ENCODE data around the gene ARHGAP6.

ARHGAP6 gene

GRCh38 chrX:11290416-11291102 lies 375.2 kb downstream of the ARHGAP6 start:
- Histone ChIP-seq H3K27me3 (ENCODE audit: control insufficient read depth, insufficient read depth, low read length, poor library complexity, severe bottlenecking) (no peaks in the 10 kb centered on the region), H3K36me3 (ENCODE audit: control insufficient read depth, insufficient read depth, low read length) (no peaks in the 10 kb centered on the region), H3K4me3 (ENCODE audit: insufficient read depth, low read depth, low read length) (no peak overlapping the region), H3K27ac (ENCODE audit: insufficient read depth, low read depth, low read length, poor library complexity, severe bottlenecking) (no peak overlapping the region), H3K9me3 (ENCODE audit: control insufficient read depth, low read length) (no peaks in the 10 kb centered on the region), H3K4me1 (ENCODE audit: control insufficient read depth, insufficient read depth, low read length) (no peaks in the 10 kb centered on the region)
- WGBS, 2 experiments = 93 to 94% methylated on average over 3 to 7 of the region's 8 CpGs

DNA sequence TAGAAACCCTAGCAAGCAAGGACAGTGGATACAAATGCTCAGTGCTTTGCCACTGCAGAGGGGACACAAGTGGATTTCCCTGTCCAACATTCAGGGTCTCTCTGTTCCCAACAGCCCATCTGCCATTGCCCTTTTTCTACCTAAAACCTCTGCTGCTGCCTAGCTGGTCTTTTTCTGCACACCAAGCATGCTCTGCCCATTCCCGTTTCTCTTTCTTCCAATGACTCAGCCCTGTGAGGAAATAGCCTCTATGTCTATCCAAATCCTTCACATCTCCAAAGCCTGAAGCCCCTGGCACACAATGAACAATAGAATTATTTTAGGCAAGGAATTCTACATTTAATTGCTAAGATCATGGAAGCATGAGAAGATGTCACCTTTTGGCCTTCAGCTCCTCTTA lies 378.2 kb downstream of the ARHGAP6 start:
- H3K27me3 ChIP-seq (ENCODE audit: control insufficient read depth, insufficient read depth, low read length, poor library complexity, severe bottlenecking) = no peaks in the 10 kb centered on the region
- no peak overlapping the region for H3K27ac ChIP-seq (ENCODE audit: insufficient read depth, low read depth, low read length, poor library complexity, severe bottlenecking)
- H3K4me3 ChIP-seq (ENCODE audit: insufficient read depth, low read depth, low read length) = no peak overlapping the region
- WGBS, 2 experiments = 93 to 100% methylated on average over 1 of the region's 1 CpG
- no peaks in the 10 kb centered on the region for H3K36me3 ChIP-seq (ENCODE audit: control insufficient read depth, insufficient read depth, low read length)
- H3K4me1 ChIP-seq (ENCODE audit: control insufficient read depth, insufficient read depth, low read length) = no peaks in the 10 kb centered on the region
- no peaks in the 10 kb centered on the region for H3K9me3 ChIP-seq (ENCODE audit: control insufficient read depth, low read length)

DNA sequence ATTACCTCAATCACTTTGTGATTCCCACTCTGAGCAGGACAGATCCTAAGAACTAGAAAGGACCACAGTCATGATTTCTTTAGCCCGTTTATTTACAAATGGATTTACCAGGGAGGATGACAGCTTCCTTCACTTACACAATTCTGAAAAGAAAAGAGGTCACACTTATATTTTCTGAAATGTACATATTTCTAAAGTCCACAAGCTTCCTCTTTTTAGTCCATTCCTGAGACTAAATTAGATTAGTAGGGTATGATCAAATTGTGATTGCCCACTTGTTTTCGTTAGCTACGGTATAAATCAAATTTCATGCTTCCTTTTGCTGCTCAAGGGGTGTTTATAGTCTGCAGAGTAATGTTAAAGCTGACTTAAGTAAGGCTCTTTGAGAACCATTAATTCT lies 380.1 kb downstream of the ARHGAP6 start:
- no peaks in the 10 kb centered on the region for H3K27me3 ChIP-seq (ENCODE audit: control insufficient read depth, insufficient read depth, low read length, poor library complexity, severe bottlenecking)
- H3K36me3 ChIP-seq (ENCODE audit: control insufficient read depth, insufficient read depth, low read length) = no peaks in the 10 kb centered on the region
- no peak overlapping the region for H3K4me3 ChIP-seq (ENCODE audit: insufficient read depth, low read depth, low read length)
- 92 to 100% methylated on average over 3 of the region's 3 CpGs for WGBS, 2 experiments
- H3K9me3 ChIP-seq (ENCODE audit: control insufficient read depth, low read length) = no peaks in the 10 kb centered on the region
- no peaks in the 10 kb centered on the region for H3K4me1 ChIP-seq (ENCODE audit: control insufficient read depth, insufficient read depth, low read length)
- H3K27ac ChIP-seq (ENCODE audit: insufficient read depth, low read depth, low read length, poor library complexity, severe bottlenecking) = no peak overlapping the region

DNA sequence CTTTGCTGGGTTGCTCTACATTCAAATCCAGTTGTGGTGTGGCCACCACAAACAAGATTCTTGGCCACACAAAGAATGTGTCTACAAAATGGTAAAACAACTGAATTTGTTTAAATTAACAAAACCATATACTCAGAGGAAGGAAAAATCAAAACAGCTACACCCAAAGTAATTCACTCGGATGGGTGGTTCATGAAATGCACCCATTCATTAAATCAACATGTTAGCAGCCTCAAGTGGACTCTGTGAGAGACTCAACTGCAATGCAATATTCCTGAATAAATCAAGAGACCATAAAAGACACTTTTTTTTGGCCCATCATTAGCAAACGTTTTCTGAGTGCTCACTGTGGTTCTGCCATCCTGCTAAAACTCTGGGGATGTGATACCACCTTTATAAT lies 383.7 kb downstream of the ARHGAP6 start:
- WGBS, 2 experiments = 83 to 91% methylated on average over 1 to 2 of the region's 2 CpGs
- Histone ChIP-seq H3K27ac (ENCODE audit: insufficient read depth, low read depth, low read length, poor library complexity, severe bottlenecking) (no peak overlapping the region), H3K9me3 (ENCODE audit: control insufficient read depth, low read length) (no peaks in the 10 kb centered on the region), H3K36me3 (ENCODE audit: control insufficient read depth, insufficient read depth, low read length) (no peaks in the 10 kb centered on the region), H3K4me3 (ENCODE audit: insufficient read depth, low read depth, low read length) (no peak overlapping the region), H3K4me1 (ENCODE audit: control insufficient read depth, insufficient read depth, low read length) (no peaks in the 10 kb centered on the region), H3K27me3 (ENCODE audit: control insufficient read depth, insufficient read depth, low read length, poor library complexity, severe bottlenecking) (no peaks in the 10 kb centered on the region)

DNA sequence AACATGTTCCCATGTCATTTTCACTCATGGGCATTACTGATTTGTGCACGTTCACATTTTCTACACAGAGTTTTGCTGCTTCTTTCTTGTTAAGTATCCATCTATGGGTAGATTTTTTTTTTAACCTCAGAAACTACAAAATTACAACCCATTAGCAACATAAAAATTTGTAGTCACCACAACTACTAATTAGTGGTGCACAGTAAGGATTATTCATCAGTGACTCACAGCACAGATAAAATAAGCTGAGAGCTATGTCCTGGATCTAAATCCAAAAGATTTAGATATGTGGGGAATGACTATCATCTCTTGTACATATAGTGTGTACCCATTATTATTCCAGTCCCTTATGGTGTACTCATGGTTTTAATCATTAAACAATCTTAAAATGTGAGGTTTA lies 392.2 kb downstream of the ARHGAP6 start:
- H3K27me3 ChIP-seq (ENCODE audit: control insufficient read depth, insufficient read depth, low read length, poor library complexity, severe bottlenecking) = no peaks in the 10 kb centered on the region
- whole genome bisulfite sequencing, 2 experiments = 80% methylated on average over 1 of the region's 1 CpG; no CpG with 5 or more reads in 1 of the 2 experiments
- H3K27ac ChIP-seq (ENCODE audit: insufficient read depth, low read depth, low read length, poor library complexity, severe bottlenecking) = no peak overlapping the region
- no peaks in the 10 kb centered on the region for H3K9me3 ChIP-seq (ENCODE audit: control insufficient read depth, low read length)
- no peaks in the 10 kb centered on the region for H3K4me1 ChIP-seq (ENCODE audit: control insufficient read depth, insufficient read depth, low read length)
- H3K4me3 ChIP-seq (ENCODE audit: insufficient read depth, low read depth, low read length) = no peak overlapping the region
- H3K36me3 ChIP-seq (ENCODE audit: control insufficient read depth, insufficient read depth, low read length) = no peaks in the 10 kb centered on the region

DNA sequence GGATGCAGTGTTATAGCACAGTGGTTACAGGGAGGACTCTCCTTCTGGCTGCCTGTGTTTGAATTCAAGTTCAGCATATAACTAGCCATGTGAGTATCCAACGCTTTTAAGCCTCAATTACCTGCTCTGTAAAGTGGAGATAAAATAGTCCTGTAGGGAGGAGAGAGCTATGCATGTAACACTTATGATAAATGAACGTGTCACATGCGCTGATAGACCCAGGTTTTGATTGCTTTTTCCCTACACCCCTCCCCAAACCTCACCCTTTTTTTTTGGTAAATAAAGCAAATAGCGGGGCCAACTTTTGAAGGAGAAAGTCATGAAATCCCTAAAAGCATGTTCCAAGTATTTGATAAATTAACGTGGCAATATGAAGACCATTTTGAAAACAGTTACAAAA lies 392.9 kb downstream of the ARHGAP6 start:
- no peak overlapping the region for H3K27ac ChIP-seq (ENCODE audit: insufficient read depth, low read depth, low read length, poor library complexity, severe bottlenecking)
- no peaks in the 10 kb centered on the region for H3K36me3 ChIP-seq (ENCODE audit: control insufficient read depth, insufficient read depth, low read length)
- H3K4me3 ChIP-seq (ENCODE audit: insufficient read depth, low read depth, low read length) = no peak overlapping the region
- WGBS, 2 experiments = 90 to 92% methylated on average over 2 to 4 of the region's 5 CpGs
- no peaks in the 10 kb centered on the region for H3K27me3 ChIP-seq (ENCODE audit: control insufficient read depth, insufficient read depth, low read length, poor library complexity, severe bottlenecking)
- no peaks in the 10 kb centered on the region for H3K4me1 ChIP-seq (ENCODE audit: control insufficient read depth, insufficient read depth, low read length)
- no peaks in the 10 kb centered on the region for H3K9me3 ChIP-seq (ENCODE audit: control insufficient read depth, low read length)

DNA sequence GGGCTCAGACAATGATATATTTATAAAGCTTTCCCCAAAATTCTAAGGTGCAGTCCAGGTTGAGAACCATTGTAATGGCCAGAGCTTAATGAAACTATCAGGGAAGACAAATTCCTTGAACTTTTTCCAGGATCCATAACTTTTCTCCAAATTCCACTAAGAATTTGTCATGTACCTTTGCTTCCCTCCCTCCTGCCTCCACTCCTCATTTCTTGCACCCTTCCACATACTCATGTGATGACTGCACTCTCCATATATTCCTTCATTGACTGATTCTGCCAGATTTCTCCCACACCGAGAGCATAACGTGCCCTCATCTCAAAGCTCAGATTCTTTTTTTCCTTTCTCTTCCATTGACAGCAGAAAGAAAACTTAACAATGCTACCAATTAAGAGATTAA lies 393.4 kb downstream of the ARHGAP6 start:
- no peaks in the 10 kb centered on the region for H3K36me3 ChIP-seq (ENCODE audit: control insufficient read depth, insufficient read depth, low read length)
- H3K27ac ChIP-seq (ENCODE audit: insufficient read depth, low read depth, low read length, poor library complexity, severe bottlenecking) = no peak overlapping the region
- H3K27me3 ChIP-seq (ENCODE audit: control insufficient read depth, insufficient read depth, low read length, poor library complexity, severe bottlenecking) = no peaks in the 10 kb centered on the region
- no peaks in the 10 kb centered on the region for H3K9me3 ChIP-seq (ENCODE audit: control insufficient read depth, low read length)
- WGBS, 2 experiments = 91 to 92% methylated on average over 2 of the region's 2 CpGs
- no peaks in the 10 kb centered on the region for H3K4me1 ChIP-seq (ENCODE audit: control insufficient read depth, insufficient read depth, low read length)
- H3K4me3 ChIP-seq (ENCODE audit: insufficient read depth, low read depth, low read length) = no peak overlapping the region

DNA sequence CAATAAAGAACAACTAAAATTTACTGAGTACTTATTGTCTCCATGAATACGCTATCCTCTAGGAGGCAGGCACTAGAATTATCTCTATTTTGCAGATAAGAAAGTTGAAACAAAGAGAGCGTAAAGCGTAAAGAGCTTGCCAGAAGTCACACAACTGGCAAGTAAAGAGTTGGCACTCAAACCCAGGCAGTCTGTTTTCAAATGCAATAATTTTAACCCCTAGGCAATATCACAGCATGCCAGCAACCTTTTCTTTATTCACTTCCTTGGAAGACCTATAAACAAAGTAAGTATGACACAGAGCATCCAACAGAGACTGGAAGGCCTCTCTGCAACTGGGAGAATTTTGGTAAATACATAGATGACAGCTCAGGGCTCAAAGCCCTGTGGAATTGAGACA lies 395.7 kb downstream of the ARHGAP6 start:
- Histone ChIP-seq H3K9me3 (ENCODE audit: control insufficient read depth, low read length) (no peaks in the 10 kb centered on the region), H3K4me1 (ENCODE audit: control insufficient read depth, insufficient read depth, low read length) (no peaks in the 10 kb centered on the region), H3K36me3 (ENCODE audit: control insufficient read depth, insufficient read depth, low read length) (no peaks in the 10 kb centered on the region), H3K4me3 (ENCODE audit: insufficient read depth, low read depth, low read length) (no peak overlapping the region), H3K27me3 (ENCODE audit: control insufficient read depth, insufficient read depth, low read length, poor library complexity, severe bottlenecking) (no peaks in the 10 kb centered on the region), H3K27ac (ENCODE audit: insufficient read depth, low read depth, low read length, poor library complexity, severe bottlenecking) (no peak overlapping the region)
- WGBS, 2 experiments = 92 to 96% methylated on average over 3 of the region's 3 CpGs

DNA sequence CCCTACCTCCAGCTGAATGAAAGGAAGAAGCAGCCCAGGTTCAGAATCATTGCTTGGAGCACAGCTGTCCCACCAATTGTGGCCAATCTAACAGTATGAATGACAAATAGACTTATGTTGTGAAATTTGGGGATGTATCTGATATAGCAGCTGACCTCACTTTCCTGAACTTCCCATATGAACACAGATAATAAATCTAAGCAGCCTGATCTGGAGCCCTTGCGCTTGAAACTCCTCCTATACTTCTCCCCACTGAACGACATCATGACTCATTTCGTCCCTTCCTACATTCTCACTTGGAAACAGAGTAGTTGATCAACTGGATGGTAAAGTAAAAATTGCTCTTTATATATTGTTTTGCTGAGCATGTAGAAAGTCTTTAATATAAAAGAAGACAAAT lies 396.7 kb downstream of the ARHGAP6 start:
- 100% methylated on average over 1 to 2 of the region's 3 CpGs for WGBS, 2 experiments
- no peaks in the 10 kb centered on the region for H3K9me3 ChIP-seq (ENCODE audit: control insufficient read depth, low read length)
- H3K27me3 ChIP-seq (ENCODE audit: control insufficient read depth, insufficient read depth, low read length, poor library complexity, severe bottlenecking) = no peaks in the 10 kb centered on the region
- no peak overlapping the region for H3K27ac ChIP-seq (ENCODE audit: insufficient read depth, low read depth, low read length, poor library complexity, severe bottlenecking)
- H3K4me1 ChIP-seq (ENCODE audit: control insufficient read depth, insufficient read depth, low read length) = no peaks in the 10 kb centered on the region
- H3K4me3 ChIP-seq (ENCODE audit: insufficient read depth, low read depth, low read length) = no peak overlapping the region
- H3K36me3 ChIP-seq (ENCODE audit: control insufficient read depth, insufficient read depth, low read length) = no peaks in the 10 kb centered on the region

- no peaks in the 10 kb centered on the region for H3K27me3 ChIP-seq (ENCODE audit: control insufficient read depth, insufficient read depth, low read length, poor library complexity, severe bottlenecking)
- H3K4me3 ChIP-seq (ENCODE audit: insufficient read depth, low read depth, low read length) = no peak overlapping the region
- H3K9me3 ChIP-seq (ENCODE audit: control insufficient read depth, low read length) = no peaks in the 10 kb centered on the region
- H3K4me1 ChIP-seq (ENCODE audit: control insufficient read depth, insufficient read depth, low read length) = no peaks in the 10 kb centered on the region
- H3K36me3 ChIP-seq (ENCODE audit: control insufficient read depth, insufficient read depth, low read length) = no peaks in the 10 kb centered on the region
- WGBS, 2 experiments = 93 to 100% methylated on average over 2 to 3 of the region's 3 CpGs
- H3K27ac ChIP-seq (ENCODE audit: insufficient read depth, low read depth, low read length, poor library complexity, severe bottlenecking) = no peak overlapping the region
These were observed 398.3 kb downstream of the ARHGAP6 start for GRCh38 chrX:11267425-11267824.

GRCh38 chrX:11266573-11267003 lies 399.1 kb downstream of the ARHGAP6 start:
- 93 to 95% methylated on average over 5 of the region's 5 CpGs for WGBS, 2 experiments
- H3K36me3 ChIP-seq (ENCODE audit: control insufficient read depth, insufficient read depth, low read length) = no peaks in the 10 kb centered on the region

More at GRCh38 chrX:11266573-11267003, 399.1 kb downstream of the ARHGAP6 start:
- Histone ChIP-seq H3K4me1 (ENCODE audit: control insufficient read depth, insufficient read depth, low read length) (no peaks in the 10 kb centered on the region), H3K4me3 (ENCODE audit: insufficient read depth, low read depth, low read length) (no peak overlapping the region), H3K9me3 (ENCODE audit: control insufficient read depth, low read length) (no peaks in the 10 kb centered on the region), H3K27me3 (ENCODE audit: control insufficient read depth, insufficient read depth, low read length, poor library complexity, severe bottlenecking) (no peaks in the 10 kb centered on the region), H3K27ac (ENCODE audit: insufficient read depth, low read depth, low read length, poor library complexity, severe bottlenecking) (no peak overlapping the region)
